Naive thymus-derived CD4-positive, alpha-beta T cell (primary cell): ENCODE measurements around the gene GNAS-AS1. TPM values are rescaled to one million over a fixed set of nuclear protein-coding genes. Genes with fewer than 3 reads are reported as not detected.
A peak's percentile ranks its signal among the peaks of the same experiment; 100 is the strongest.

ENCODE experiments used
- ATAC-seq: fragments of 150-1000 bp; cut with Tn5 transposase; 2 replicates; pipeline ENCODE4 v1.10.0; 2021; ENCODE audit warnings: mild to moderate bottlenecking, moderate library complexity
- CTCF ChIA-PET: fragments of 350-600 bp; sonication (Branson Sonifier 250); formaldehyde crosslinking; loops from one replicate; lab custom pipeline; 2021; ENCODE audit warnings: antibody characterized with exemption; lab: Charles Lee
- POLR2A ChIA-PET: fragments of 350-600 bp; sonication (Branson Sonifier 250); formaldehyde crosslinking; loops from one replicate; lab custom pipeline; 2021; ENCODE audit warnings: antibody characterized with exemption, inconsistent platforms; lab: Charles Lee
- DNase-seq, 9 donors: peaks; one replicate each; pipeline versions ENCODE4 v3.0.0 to v3.0.0-alpha.2; 2020 to 2022; ENCODE audit warnings: mixed read lengths in 1 of 9
- H3K27ac ChIP-seq: one replicate; pipeline ENCODE4 v1.7.0; 2013; ENCODE audit warnings: mild to moderate bottlenecking, low read depth, low read length, moderate library complexity
- H3K27me3 ChIP-seq, 2 donors: one replicate each; pipeline ENCODE4 v1.7.0; 2013; ENCODE audit warnings: low read length in 2 of 2, mild to moderate bottlenecking in 2 of 2, moderate library complexity in 2 of 2; ENCODE audit not compliant: control insufficient read depth in 2 of 2, insufficient read depth in 2 of 2
- H3K36me3 ChIP-seq, 3 experiments: 1 replicate in 2 of 3; 2 replicates in 1 of 3; pipeline ENCODE4 v1.7.0; 2013; ENCODE audit warnings: low read length in 3 of 3, mild to moderate bottlenecking in 3 of 3, moderate library complexity in 1 of 3; ENCODE audit not compliant: insufficient read depth in 3 of 3, control insufficient read depth in 2 of 3
- H3K4me1 ChIP-seq, 2 donors: one replicate each; pipeline ENCODE4 v1.7.0; 2013; ENCODE audit warnings: low read length in 2 of 2, mild to moderate bottlenecking in 2 of 2, moderate library complexity in 1 of 2; ENCODE audit not compliant: control insufficient read depth in 2 of 2, insufficient read depth in 2 of 2
- H3K4me3 ChIP-seq: 2 replicates; pipeline ENCODE4 v1.7.0; 2013; ENCODE audit warnings: mild to moderate bottlenecking, low read length
- H3K9me3 ChIP-seq, 3 experiments: 1 replicate in 2 of 3; 2 replicates in 1 of 3; pipeline ENCODE4 v1.7.0; 2013; ENCODE audit warnings: low read length in 3 of 3; ENCODE audit not compliant: control insufficient read depth in 2 of 3
- H3K27ac Mint-ChIP-seq, 9 donors: one replicate each; pipeline ENCODE4 v1.8.0; 2020 to 2022; ENCODE audit warnings: mixed read lengths in 9 of 9, mild to moderate bottlenecking in 8 of 9, moderate library complexity in 5 of 9, inconsistent platforms in 2 of 9
- H3K27me3 Mint-ChIP-seq, 5 donors: one replicate each; pipeline ENCODE4 v1.8.0; 2021 to 2022; ENCODE audit warnings: mixed read lengths in 5 of 5, mild to moderate bottlenecking in 1 of 5
- H3K36me3 Mint-ChIP-seq, 5 donors: one replicate each; pipeline ENCODE4 v1.8.0; 2020 to 2022; ENCODE audit warnings: mixed read lengths in 5 of 5, mild to moderate bottlenecking in 3 of 5, inconsistent platforms in 1 of 5
- H3K4me1 Mint-ChIP-seq, 7 donors: one replicate each; pipeline ENCODE4 v1.8.0; 2020 to 2022; ENCODE audit warnings: mixed read lengths in 7 of 7, mild to moderate bottlenecking in 3 of 7, inconsistent platforms in 1 of 7
- H3K4me3 Mint-ChIP-seq, 10 donors: one replicate each; pipeline ENCODE4 v1.8.0; 2020 to 2022; ENCODE audit warnings: mild to moderate bottlenecking in 10 of 10, mixed read lengths in 10 of 10, moderate library complexity in 6 of 10, inconsistent platforms in 2 of 10
- H3K9me3 Mint-ChIP-seq, 11 donors: one replicate each; pipeline ENCODE4 v1.8.0; 2020 to 2022; ENCODE audit warnings: mixed read lengths in 11 of 11, mild to moderate bottlenecking in 4 of 11, inconsistent platforms in 1 of 11, moderate library complexity in 1 of 11
- intact Hi-C, 2 donors: fragments of 100-400 bp; cut with micrococcal nuclease; formaldehyde crosslinking; loops; one replicate each; pipeline ENCODE4 v1.15.1; 2023
- polyA plus RNA-seq, 2 donors: library from polyadenylated mRNA; unstranded; fragments of 300-500 nt; fragmentation: Illumina TruSeq; gene quantifications; one replicate each; pipeline ENCODE4 v1.2.3, GENCODE V29; 2021
- total RNA-seq, 6 experiments: library from RNA in 5 of 6; stranded (reverse) in 5 of 6; gene quantifications; 1 replicate in 5 of 6; 2 replicates in 1 of 6; pipeline ENCODE4 v1.2.3 and lab custom pipeline; 2021 to 2026

Gene GNAS-AS1
- total and polyA plus RNA-seq, 7 experiments from 2014 or later, result 0.13 to 2.0 (median 1.5) TPM; not detected in 2

DNA sequence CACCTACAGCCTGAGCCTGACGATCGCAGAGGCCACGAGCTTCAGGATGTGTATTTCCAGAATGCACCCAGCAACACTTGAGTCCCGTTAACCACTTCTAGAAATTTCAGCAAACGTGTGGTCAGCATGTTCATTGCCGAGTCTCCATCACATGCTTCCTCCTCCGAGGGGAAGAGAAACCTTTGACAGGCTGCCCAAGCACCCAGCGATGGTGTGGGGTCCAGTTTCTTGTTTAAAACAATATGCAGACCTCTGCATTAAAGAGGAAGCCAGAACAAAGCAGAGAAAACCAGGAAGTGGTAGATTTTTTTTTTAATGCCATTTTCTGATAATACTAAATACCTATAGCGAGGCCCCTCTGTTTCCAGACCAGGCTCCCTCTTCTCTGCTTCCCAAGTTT, 71.9 kb downstream of the GNAS-AS1 start:
- no peaks in the 10 kb centered on the region for H3K36me3 ChIP-seq
- Mint-ChIP-seq H3K4me1 (peaks cover 0 to 1% (median 0%) of the 10 kb centered on the region in 7 donors), H3K4me3 (no peak overlapping the region), H3K36me3 (no peaks in the 10 kb centered on the region), H3K27me3 (peaks cover 0 to 48% (median 11%) of the 10 kb centered on the region in 5 donors), H3K27ac (no peak overlapping the region), H3K9me3 (no peaks in the 10 kb centered on the region)
- H3K4me1 ChIP-seq, result no peaks in the 10 kb centered on the region
- no peak for ATAC-seq
- ChIA-PET CTCF (no interaction called here), POLR2A (no interaction called here)
- intact Hi-C loops, result no loop called here
- DNase-seq, result no peak
- no peaks in the 10 kb centered on the region for H3K9me3 ChIP-seq
- H3K27me3 ChIP-seq, result no peaks in the 10 kb centered on the region
- no peak overlapping the region for H3K27ac ChIP-seq
- no peak overlapping the region for H3K4me3 ChIP-seq

- Histone ChIP-seq H3K4me1 (no peaks in the 10 kb centered on the region), H3K36me3 (no peaks in the 10 kb centered on the region), H3K4me3 (no peak overlapping the region), H3K9me3 (no peaks in the 10 kb centered on the region), H3K27ac (no peak overlapping the region), H3K27me3 (no peaks in the 10 kb centered on the region)
- ATAC-seq, result no peak
- no peak overlapping the region for H3K4me3 Mint-ChIP-seq
- ChIA-PET POLR2A (no interaction called here), CTCF (no interaction called here)
- no peaks in the 10 kb centered on the region for H3K36me3 Mint-ChIP-seq
- DNase-seq, result no peak
- no peaks in the 10 kb centered on the region for H3K9me3 Mint-ChIP-seq
- intact Hi-C loops, result no loop called here
- peak overlapping the region in 1 of 9 donors; percentile 55 for H3K27ac Mint-ChIP-seq
- H3K4me1 Mint-ChIP-seq, result peaks cover 0 to 1% (median 0%) of the 10 kb centered on the region in 7 donors
- H3K27me3 Mint-ChIP-seq, result peaks cover 0 to 48% (median 11%) of the 10 kb centered on the region in 5 donors
Measured at GRCh38 chr20:58777657-58778056, 73.0 kb downstream of the GNAS-AS1 start.

DNA sequence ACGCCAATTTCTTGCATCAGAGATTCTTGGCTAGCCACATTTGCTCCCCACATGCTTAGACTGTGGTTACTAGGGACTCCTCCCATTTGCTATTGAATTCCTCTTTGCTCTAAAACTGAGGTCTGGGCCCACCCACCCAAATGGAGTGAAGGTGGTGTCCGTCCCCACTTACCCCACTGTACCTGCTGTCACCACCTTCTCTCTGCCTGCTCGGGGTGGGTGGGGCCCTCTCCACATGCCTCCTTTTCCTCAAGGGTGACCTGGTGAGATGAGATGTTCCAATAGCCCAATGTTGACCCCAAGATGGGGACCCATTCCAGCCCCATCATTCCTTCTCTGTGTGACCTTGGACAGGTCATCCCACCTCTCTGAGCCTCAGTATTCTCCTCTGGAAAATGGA, 74.6 kb downstream of the GNAS-AS1 start:
- Mint-ChIP-seq H3K36me3 (no peaks in the 10 kb centered on the region), H3K27ac (no peak overlapping the region), H3K4me3 (no peak overlapping the region), H3K9me3 (no peaks in the 10 kb centered on the region), H3K27me3 (peaks cover 9 to 44% (median 14%) of the 10 kb centered on the region in 5 donors), H3K4me1 (peaks cover 0 to 1% (median 0%) of the 10 kb centered on the region in 7 donors)
- Histone ChIP-seq H3K4me3 (no peak overlapping the region), H3K36me3 (no peaks in the 10 kb centered on the region), H3K4me1 (no peaks in the 10 kb centered on the region), H3K27ac (no peak overlapping the region), H3K27me3 (no peaks in the 10 kb centered on the region), H3K9me3 (no peaks in the 10 kb centered on the region)
- ChIA-PET CTCF (no interaction called here), POLR2A (no interaction called here)
- intact Hi-C loops, result no loop called here
- no peak for ATAC-seq
- no peak for DNase-seq

- POLR2A ChIA-PET, result no interaction called here
- no peak overlapping the region for H3K27ac ChIP-seq
- Mint-ChIP-seq H3K27ac (no peak overlapping the region), H3K4me1 (peaks cover 0 to 1% (median 0%) of the 10 kb centered on the region in 7 donors), H3K4me3 (no peak overlapping the region), H3K9me3 (no peaks in the 10 kb centered on the region), H3K36me3 (no peaks in the 10 kb centered on the region), H3K27me3 (peaks cover 8 to 44% (median 17%) of the 10 kb centered on the region in 5 donors)
- intact Hi-C loops, result no loop called here
- no peak for DNase-seq
- no peaks in the 10 kb centered on the region for H3K9me3 ChIP-seq
- H3K4me1 ChIP-seq, result no peaks in the 10 kb centered on the region
- CTCF ChIA-PET, result no interaction called here
- no peaks in the 10 kb centered on the region for H3K27me3 ChIP-seq
- no peaks in the 10 kb centered on the region for H3K36me3 ChIP-seq
- no peak for ATAC-seq
- no peak overlapping the region for H3K4me3 ChIP-seq
Measured at GRCh38 chr20:58775371-58775770, 75.3 kb downstream of the GNAS-AS1 start.

- DNase-seq (no peak), ATAC-seq (no peak)
- no peaks in the 10 kb centered on the region for H3K36me3 Mint-ChIP-seq
- no peaks in the 10 kb centered on the region for H3K9me3 ChIP-seq
- ChIA-PET POLR2A (no interaction called here), CTCF (no interaction called here)
- no peak overlapping the region for H3K4me3 Mint-ChIP-seq
- H3K4me3 ChIP-seq, result no peak overlapping the region
- H3K27ac ChIP-seq, result no peak overlapping the region
- H3K27me3 Mint-ChIP-seq, result peaks cover 8 to 45% (median 22%) of the 10 kb centered on the region in 5 donors
- no peaks in the 10 kb centered on the region for H3K36me3 ChIP-seq
- no peaks in the 10 kb centered on the region for H3K4me1 ChIP-seq
- H3K27me3 ChIP-seq, result no peaks in the 10 kb centered on the region
- no peaks in the 10 kb centered on the region for H3K9me3 Mint-ChIP-seq
- peaks cover 0 to 1% (median 0%) of the 10 kb centered on the region in 7 donors for H3K4me1 Mint-ChIP-seq
- H3K27ac Mint-ChIP-seq, result no peak overlapping the region
- intact Hi-C loops, result no loop called here
Measured at GRCh38 chr20:58774667-58775263, 75.9 kb downstream of the GNAS-AS1 start.

- Mint-ChIP-seq H3K4me3 (no peak overlapping the region), H3K27me3 (peaks cover 11 to 47% (median 28%) of the 10 kb centered on the region in 5 donors), H3K27ac (no peak overlapping the region), H3K9me3 (no peaks in the 10 kb centered on the region), H3K4me1 (peaks cover 0 to 1% (median 0%) of the 10 kb centered on the region in 7 donors), H3K36me3 (no peaks in the 10 kb centered on the region)
- no peaks in the 10 kb centered on the region for H3K4me1 ChIP-seq
- DNase-seq (no peak), ATAC-seq (no peak)
- H3K27me3 ChIP-seq, result no peaks in the 10 kb centered on the region
- POLR2A ChIA-PET, result no interaction called here
- no peaks in the 10 kb centered on the region for H3K36me3 ChIP-seq
- intact Hi-C loops, result no loop called here
- no peak overlapping the region for H3K4me3 ChIP-seq
- CTCF ChIA-PET, result no interaction called here
- no peak overlapping the region for H3K27ac ChIP-seq
- no peaks in the 10 kb centered on the region for H3K9me3 ChIP-seq
Measured at GRCh38 chr20:58774214-58774613, 76.5 kb downstream of the GNAS-AS1 start.

GRCh38 chr20:58772786-58773185, 77.9 kb downstream of the GNAS-AS1 start:
- Histone ChIP-seq H3K4me1 (no peaks in the 10 kb centered on the region), H3K36me3 (no peaks in the 10 kb centered on the region), H3K27me3 (no peaks in the 10 kb centered on the region), H3K4me3 (no peak overlapping the region), H3K27ac (no peak overlapping the region), H3K9me3 (no peaks in the 10 kb centered on the region)
- no peaks in the 10 kb centered on the region for H3K36me3 Mint-ChIP-seq
- ATAC-seq (no peak), DNase-seq (no peak)
- ChIA-PET CTCF (no interaction called here), POLR2A (no interaction called here)
- H3K4me1 Mint-ChIP-seq, result no peaks in the 10 kb centered on the region
- H3K4me3 Mint-ChIP-seq, result no peak overlapping the region
- peaks cover 15 to 45% (median 34%) of the 10 kb centered on the region in 5 donors for H3K27me3 Mint-ChIP-seq
- intact Hi-C loops, result no loop called here
- no peak overlapping the region for H3K27ac Mint-ChIP-seq
- H3K9me3 Mint-ChIP-seq, result no peaks in the 10 kb centered on the region
